Forelimb muscle (tissue), 1 donor: Measurements from ENCODE around the gene ATAD3A. TPM values are rescaled to one million over a fixed set of nuclear protein-coding genes. Genes with fewer than 3 reads are reported as not detected.
"Not testable (repeated sequence)": the region's sequence is repeated elsewhere in the genome, so short reads cannot be mapped to it uniquely, and the experiment has no call there.

Source experiments
- DNase-seq: peaks from one replicate; pipeline ENCODE4 v3.0.0-alpha.2; 2013; ENCODE audit warnings: low read depth
- polyA plus RNA-seq: library from polyadenylated mRNA; unstranded; fragments of 120-200 nt; gene quantifications from one replicate; pipeline ENCODE4 v1.2.1, GENCODE V29; 2013; ENCODE audit not compliant: insufficient read length

Gene ATAD3A
- polyA plus RNA-seq, 1 donor, result 16.7 TPM

GRCh38 chr1:1489861-1490260 is 22.1 kb upstream of the ATAD3A start:
- no peak for DNase-seq

DNA sequence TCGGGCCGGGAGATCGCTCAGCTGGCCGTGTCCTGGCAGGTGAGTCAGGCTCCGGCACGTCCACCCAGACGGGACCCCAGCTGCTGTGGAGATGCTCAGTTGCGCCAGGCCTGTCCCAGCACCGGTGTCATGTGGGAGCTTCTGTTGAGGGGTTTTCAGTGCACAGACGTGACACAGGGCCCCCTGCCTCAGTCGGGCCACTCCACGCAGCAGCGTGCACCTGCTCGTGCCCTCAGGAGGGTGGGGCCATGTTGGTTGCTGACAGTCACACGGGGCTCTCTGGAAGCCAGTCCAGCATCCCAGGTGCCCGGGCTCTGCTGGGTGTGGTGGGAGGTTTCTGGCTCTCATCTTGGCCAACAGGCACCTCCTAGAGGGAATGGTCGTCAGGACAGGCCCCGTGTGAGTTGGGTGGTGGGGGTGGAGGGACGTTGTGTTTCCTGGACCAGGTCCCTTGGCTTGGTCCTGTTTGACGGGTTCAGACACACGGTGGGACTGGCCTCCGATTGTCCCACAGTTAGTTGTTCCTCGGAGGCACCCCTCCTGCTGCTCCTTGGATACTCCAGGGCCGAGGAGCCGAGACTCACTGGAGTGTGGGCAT is 21.2 kb upstream of the ATAD3A start:
- DNase-seq, result no peak

DNA sequence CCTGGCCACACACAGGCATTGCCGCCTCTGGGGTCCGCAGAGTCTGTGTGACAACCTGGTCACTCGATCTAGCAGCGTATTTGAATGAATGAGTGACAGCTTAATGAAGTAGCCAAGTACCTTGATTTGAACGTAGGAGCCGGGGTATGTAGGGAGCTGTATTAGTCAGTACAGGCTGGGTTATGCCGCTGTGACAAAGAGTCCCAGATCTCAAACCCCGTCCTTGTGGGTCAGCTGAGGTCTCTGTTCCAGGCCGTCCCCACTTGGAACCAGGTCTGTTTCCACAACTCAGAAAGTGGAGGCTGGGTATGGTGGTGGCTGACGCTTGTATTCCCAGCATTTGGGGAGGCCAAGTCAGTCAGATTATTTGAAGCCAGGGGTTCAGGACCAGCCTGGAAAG is 20.4 kb upstream of the ATAD3A start:
- no peak for DNase-seq

DNA sequence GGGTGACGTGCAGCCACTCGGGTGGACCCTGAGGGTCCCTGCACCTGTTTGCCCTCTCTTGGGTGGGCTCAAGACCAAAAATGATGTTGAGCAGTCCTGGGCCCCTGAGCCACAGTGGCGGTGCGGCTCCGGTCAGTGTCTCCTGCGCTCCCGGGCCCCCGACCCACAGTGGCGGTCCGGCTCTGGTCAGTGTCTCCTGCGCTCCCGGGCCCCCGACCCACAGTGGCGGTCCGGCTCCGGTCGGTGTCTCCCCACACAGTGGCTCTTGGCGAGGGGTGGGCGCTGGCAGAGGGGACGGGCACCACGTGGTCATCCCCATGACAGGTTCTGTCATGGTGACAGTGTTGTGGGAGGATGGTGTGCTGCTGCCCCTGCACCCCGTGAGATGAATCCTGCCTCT is 17.7 kb upstream of the ATAD3A start:
- not testable (repeated sequence) for DNase-seq

DNA sequence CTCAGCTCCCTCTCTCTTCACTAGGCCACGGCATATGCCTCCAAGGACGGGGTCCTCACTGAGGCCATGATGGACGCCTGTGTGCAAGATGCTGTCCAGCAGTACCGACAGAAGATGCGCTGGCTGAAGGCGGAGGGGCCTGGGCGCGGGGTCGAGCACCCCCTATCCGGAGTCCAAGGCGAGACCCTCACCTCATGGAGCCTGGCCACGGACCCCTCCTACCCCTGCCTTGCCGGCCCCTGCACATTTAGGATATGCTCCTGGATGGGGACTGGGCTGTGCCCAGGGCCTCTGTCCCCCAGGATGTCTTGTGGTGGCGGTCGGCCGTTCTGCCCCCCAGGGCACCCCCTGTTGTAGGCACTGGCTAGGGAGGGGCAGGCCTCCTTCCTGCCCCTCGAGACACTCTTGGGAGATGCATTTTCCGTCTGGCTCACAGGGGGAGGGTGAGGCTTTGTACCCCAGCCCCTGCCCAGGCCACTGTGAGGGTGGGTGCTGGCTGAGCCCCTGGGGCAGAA is 16.4 kb upstream of the ATAD3A start:
- DNase-seq, result not testable (repeated sequence)

GRCh38 chr1:1504777-1505365 is 7.1 kb upstream of the ATAD3A start:
- DNase-seq, result not testable (repeated sequence)

DNA sequence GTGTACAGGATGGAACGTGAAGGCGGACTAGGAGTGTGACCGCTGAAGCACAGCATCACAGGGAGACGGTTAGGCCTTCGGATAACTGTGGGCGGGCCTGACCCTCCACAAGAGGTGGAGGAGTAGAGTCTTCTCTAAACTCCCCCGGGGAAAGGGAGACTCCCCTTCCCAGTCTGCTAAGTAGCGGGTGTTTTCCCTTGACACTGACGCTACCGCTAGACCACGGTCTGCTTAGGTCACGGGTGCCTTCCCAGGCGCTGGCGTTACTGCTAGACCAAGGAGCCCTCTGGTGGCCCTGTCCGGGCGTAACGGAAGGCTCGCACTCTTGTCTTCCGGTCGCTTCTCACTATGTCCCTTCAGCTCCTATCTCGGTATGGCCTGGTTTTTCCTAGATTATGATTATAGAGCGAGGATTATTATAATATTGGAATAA is 6.6 kb upstream of the ATAD3A start:
- DNase-seq, result peak; percentile 6

- DNase-seq, result not testable (repeated sequence)
These were observed 6.2 kb upstream of the ATAD3A start for GRCh38 chr1:1505801-1506200.

DNA sequence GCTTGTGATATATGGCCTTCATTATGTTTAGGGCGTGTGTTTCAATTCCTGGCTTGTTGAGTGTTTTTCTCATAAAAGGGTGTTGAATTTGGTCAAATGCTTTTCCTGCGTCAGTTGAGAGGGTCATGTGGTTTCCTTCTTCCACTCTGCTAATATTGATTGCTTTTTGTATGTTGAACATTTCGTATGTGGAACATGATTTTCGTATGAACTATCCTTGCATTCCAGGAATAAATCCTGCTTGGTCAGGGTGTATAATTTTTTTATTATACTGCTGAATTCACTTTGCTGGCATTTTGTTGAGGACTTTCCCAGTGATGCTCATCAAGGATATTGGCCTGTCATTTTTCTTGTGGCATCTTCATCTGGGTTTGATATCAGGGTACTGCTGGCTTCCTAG is 4.7 kb upstream of the ATAD3A start:
- no peak for DNase-seq

DNA sequence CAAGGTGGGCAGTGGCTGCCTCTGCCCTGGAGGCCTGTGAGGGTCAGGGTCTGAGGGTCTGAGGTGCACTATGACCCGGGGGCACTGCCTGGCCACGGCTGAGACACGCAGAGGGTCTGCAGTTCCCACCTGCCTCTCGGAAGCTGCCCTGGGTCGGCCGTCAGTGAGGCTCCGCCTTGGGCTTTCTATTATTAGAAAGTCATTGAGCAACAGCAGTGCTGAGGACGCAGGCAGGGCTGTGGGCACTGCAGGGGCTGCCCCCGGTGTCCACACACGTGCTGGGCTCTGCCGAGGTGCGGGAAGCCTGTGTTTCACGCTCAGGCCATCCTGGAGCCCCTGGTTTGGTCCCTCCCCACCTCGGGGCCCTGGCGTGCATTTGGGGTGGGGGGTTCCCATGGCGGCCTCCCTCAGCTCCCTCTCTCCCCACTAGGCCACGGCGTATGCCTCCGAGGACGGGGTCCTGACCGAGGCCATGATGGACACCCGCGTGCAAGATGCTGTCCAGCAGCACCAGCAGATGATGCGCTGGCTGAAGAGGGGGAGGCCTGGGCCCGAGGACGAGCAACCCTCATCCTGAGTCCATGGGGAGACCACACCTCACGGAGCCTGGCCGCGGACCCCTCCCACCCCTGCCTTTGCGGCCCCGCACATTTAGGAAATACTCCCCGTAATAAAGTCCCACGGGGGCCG is 3.0 kb upstream of the ATAD3A start:
- not testable (repeated sequence) for DNase-seq

DNA sequence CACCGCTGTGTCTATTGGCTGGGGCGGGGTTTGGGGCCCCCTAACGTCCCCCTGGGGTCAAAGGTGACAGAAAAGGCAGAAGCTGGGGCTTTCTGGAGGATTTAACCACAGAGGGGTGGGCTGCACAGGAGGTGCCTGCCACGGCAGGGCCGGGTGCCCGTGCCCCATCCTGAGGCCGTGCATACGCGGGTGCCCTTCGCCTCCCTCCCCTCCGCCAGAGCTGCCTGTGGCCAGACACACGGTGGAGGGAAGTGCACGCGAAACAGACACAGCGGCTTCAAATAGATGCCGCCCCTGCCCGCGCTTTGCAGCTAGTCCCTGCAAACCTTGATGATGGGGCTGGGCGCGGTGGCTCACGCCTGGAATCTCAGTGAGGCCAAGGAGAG is 2.5 kb upstream of the ATAD3A start:
- DNase-seq, result not testable (repeated sequence)

DNA sequence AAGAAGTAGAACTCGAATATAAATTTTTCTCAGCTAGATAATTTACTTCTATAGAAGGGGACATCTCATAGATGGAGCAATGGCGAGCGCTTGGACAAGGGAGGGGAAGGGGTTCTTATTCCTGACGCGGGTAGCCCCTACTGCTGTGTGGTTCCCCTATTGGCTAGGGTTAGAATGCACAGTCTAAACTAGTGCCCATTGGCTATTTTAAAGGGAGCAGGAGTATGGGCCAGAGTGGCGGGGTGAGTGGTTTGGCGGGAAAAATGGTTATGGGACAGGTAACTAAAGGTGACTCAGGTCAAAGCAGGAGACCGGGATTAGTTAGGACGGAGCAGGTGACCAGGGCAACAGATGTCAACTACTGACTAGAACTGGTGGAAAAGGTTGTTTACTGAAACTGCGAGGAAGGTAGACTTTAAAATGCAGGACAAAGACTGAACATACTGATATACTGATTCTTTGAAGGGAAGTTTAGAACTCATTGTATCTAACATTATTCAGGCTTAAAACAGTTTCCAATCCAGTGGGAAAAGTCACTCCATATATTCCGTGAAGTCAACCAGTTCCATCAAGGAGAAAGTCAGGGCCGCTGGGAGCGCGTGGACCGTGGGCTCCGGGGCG is 940 bp upstream of the ATAD3A start:
- DNase-seq, result no peak

DNA sequence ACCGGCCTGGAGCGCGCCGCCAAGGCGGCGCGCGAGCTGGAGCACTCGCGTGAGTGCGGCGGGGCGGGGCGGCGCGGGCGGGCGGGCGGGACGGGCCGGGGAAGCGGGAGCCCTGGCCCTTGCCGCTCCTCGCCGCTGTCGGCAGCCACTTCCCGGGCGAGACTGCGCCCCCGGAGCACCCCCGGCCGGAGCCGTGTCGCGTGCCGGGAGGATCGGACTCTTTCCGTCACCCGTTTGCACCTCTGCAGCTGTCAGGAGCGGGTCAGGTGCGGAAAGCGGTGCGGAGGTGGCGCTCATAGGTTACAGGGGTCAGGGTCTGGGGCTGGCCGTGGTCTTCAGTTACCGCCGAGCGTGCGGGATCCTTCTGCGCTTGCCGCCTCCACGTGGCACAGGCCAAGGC is 463 bp downstream of the ATAD3A start:
- not testable (repeated sequence) for DNase-seq

GRCh38 chr1:1513675-1514074 is 1.7 kb downstream of the ATAD3A start:
- not testable (repeated sequence) for DNase-seq

- DNase-seq, result not testable (repeated sequence)
These were observed 2.4 kb downstream of the ATAD3A start for GRCh38 chr1:1514376-1514775.

- DNase-seq, result not testable (repeated sequence)
These were observed 5.0 kb downstream of the ATAD3A start for GRCh38 chr1:1516923-1517322.

GRCh38 chr1:1517973-1518620 is 6.1 kb downstream of the ATAD3A start:
- no peak for DNase-seq

DNA sequence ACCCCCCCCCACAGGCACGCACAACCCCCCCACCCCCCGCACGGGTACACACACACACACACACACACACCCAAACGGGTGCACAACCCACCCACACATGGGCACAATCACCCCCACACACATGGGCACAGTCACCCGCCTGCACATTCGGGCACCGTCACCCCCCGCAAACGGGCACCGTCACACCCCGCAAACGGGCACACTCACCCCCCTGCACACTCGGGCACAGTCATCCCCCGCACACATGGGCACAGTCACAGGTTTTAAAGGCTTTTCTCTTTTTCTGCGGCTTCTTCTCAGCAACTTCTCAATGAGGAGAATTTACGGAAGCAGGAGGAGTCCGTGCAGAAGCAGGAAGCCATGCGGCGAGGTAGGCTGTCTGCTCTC is 6.7 kb downstream of the ATAD3A start:
- DNase-seq, result not testable (repeated sequence)

- DNase-seq, result not testable (repeated sequence)
These were observed 8.0 kb downstream of the ATAD3A start for GRCh38 chr1:1519805-1520505.

DNA sequence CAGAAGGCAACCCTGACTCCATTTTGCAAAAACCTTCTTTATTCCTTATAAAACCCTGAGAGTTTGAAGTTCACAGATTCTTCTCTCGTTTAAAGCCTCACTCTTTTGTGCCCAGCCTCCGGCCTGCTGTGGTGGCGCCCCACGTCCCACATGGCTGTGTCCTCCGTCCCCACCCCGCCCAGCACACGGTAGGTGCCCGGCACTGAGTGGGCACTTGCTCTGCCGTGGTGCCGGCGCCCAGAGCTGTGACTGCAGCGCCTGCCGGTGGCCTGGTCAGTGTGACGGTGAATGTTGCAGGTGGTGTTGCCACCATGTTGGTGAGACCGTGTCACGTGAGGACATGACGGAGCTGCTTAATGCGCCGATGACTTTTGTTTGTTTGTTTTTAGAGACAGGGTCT is 9.4 kb downstream of the ATAD3A start:
- no peak for DNase-seq

GRCh38 chr1:1522536-1522935 is 10.6 kb downstream of the ATAD3A start:
- not testable (repeated sequence) for DNase-seq
